HTR-8/SVneo (cell line): ENCODE data around the gene SLC6A2.

Experiments used
- DNase-seq: peaks from one replicate; pipeline ENCODE4 v3.0.0; 2011; ENCODE audit warnings: low spot score, mixed read lengths; ENCODE audit not compliant: insufficient read length
- FAIRE-seq: peaks from 2 replicates; lab custom pipeline; 2011; peaks lifted over from hg19 to GRCh38; lab: Jason Lieb, UNC

Gene SLC6A2

GRCh38 chr16:55668340-55669281 is 12.8 kb downstream of the SLC6A2 start:
- no peak for FAIRE-seq

GRCh38 chr16:55671206-55671973 is 15.6 kb downstream of the SLC6A2 start:
- FAIRE-seq: no peak
- DNase-seq: no peak

More at GRCh38 chr16:55668340-55669281, 12.8 kb downstream of the SLC6A2 start:
- DNase-seq: no peak

- no peak for FAIRE-seq
- no peak for DNase-seq
These were observed 16.1 kb downstream of the SLC6A2 start for GRCh38 chr16:55671974-55672280.

- DNase-seq: no peak
- no peak for FAIRE-seq
These were observed 16.7 kb downstream of the SLC6A2 start for GRCh38 chr16:55672471-55672870.

GRCh38 chr16:55678161-55678821 is 22.5 kb downstream of the SLC6A2 start:
- no peak for DNase-seq
- FAIRE-seq: no peak

- DNase-seq: no peak
- FAIRE-seq: no peak
These were observed 26.3 kb downstream of the SLC6A2 start for GRCh38 chr16:55682086-55682485.

- FAIRE-seq (no peak), DNase-seq (no peak)
These were observed 30.2 kb downstream of the SLC6A2 start for GRCh38 chr16:55685973-55686372.

- DNase-seq: no peak
- no peak for FAIRE-seq
These were observed 30.9 kb downstream of the SLC6A2 start for GRCh38 chr16:55686671-55687070.

- FAIRE-seq (no peak), DNase-seq (no peak)
These were observed 32.0 kb downstream of the SLC6A2 start for GRCh38 chr16:55687802-55688201.

- DNase-seq: no peak
- no peak for FAIRE-seq
These were observed 35.1 kb downstream of the SLC6A2 start for GRCh38 chr16:55690841-55691240.

- FAIRE-seq (no peak), DNase-seq (no peak)
These were observed 36.0 kb downstream of the SLC6A2 start for GRCh38 chr16:55691771-55692170.

GRCh38 chr16:55695595-55695994 is 39.8 kb downstream of the SLC6A2 start:
- no peak for DNase-seq
- no peak for FAIRE-seq

GRCh38 chr16:55697867-55698266 is 42.1 kb downstream of the SLC6A2 start:
- DNase-seq (no peak), FAIRE-seq (no peak)

- no peak for DNase-seq
- FAIRE-seq: no peak
These were observed 42.5 kb downstream of the SLC6A2 start for GRCh38 chr16:55698331-55698730.

- DNase-seq (no peak), FAIRE-seq (no peak)
These were observed 43.2 kb downstream of the SLC6A2 start for GRCh38 chr16:55698946-55699345.

- DNase-seq: no peak
- no peak for FAIRE-seq
These were observed 43.8 kb downstream of the SLC6A2 start for GRCh38 chr16:55699616-55700015.

GRCh38 chr16:55700067-55700466 is 44.3 kb downstream of the SLC6A2 start:
- FAIRE-seq (no peak), DNase-seq (no peak)

GRCh38 chr16:55700961-55701360 is 45.2 kb downstream of the SLC6A2 start:
- FAIRE-seq: no peak

GRCh38 chr16:55701442-55702319 is 45.9 kb downstream of the SLC6A2 start:
- FAIRE-seq (no peak), DNase-seq (peak; percentile 15)

More at GRCh38 chr16:55700961-55701360, 45.2 kb downstream of the SLC6A2 start:
- DNase-seq: no peak
